Natural killer cell (primary cell): ENCODE measurements around the gene CREB1. TPM values are rescaled to one million over a fixed set of nuclear protein-coding genes. Genes with fewer than 3 reads are reported as not detected.

Experiments
- ATAC-seq, 3 donors: fragments of 150-1000 bp in 2 of 3; fragments of 200-7000 bp in 1 of 3; cut with Tn5 transposase; 1 replicate in 1 of 3; 2 replicates in 2 of 3; pipeline ENCODE4 v1.10.0; 2021; ENCODE audit warnings: mild to moderate bottlenecking in 2 of 3, moderate library complexity in 2 of 3
- DNase-seq, 2 donors: peaks; one replicate each; pipeline versions ENCODE4 v3.0.0 to v3.0.0-alpha.2; 2013 to 2021; ENCODE audit warnings: mixed read lengths in 1 of 2
- H3K27ac ChIP-seq: one replicate; pipeline ENCODE4 v1.5.1; 2013; ENCODE audit warnings: mild to moderate bottlenecking, low read length
- H3K27me3 ChIP-seq: one replicate; pipeline ENCODE4 v1.6.1; 2013; ENCODE audit warnings: low read length; ENCODE audit not compliant: control insufficient read depth, insufficient read depth
- H3K36me3 ChIP-seq: one replicate; pipeline ENCODE4 v1.6.1; 2013; ENCODE audit warnings: low read length; ENCODE audit not compliant: control insufficient read depth, insufficient read depth
- H3K4me1 ChIP-seq: one replicate; pipeline ENCODE4 v1.6.1; 2013; ENCODE audit warnings: low read length; ENCODE audit not compliant: control insufficient read depth, insufficient read depth
- H3K4me3 ChIP-seq: one replicate; pipeline ENCODE4 v1.5.1; 2013; ENCODE audit warnings: low read length
- H3K9me3 ChIP-seq: one replicate; pipeline ENCODE4 v1.6.1; 2013; ENCODE audit warnings: low read length; ENCODE audit not compliant: control insufficient read depth, insufficient read depth
- H3K27ac Mint-ChIP-seq, 2 donors: one replicate each; pipeline ENCODE4 v1.8.0; 2022; ENCODE audit warnings: mild to moderate bottlenecking in 2 of 2, mixed read lengths in 2 of 2, moderate library complexity in 1 of 2
- H3K27me3 Mint-ChIP-seq, 2 donors: one replicate each; pipeline ENCODE4 v1.8.0; 2022; ENCODE audit warnings: low read depth in 2 of 2, mixed read lengths in 2 of 2
- H3K36me3 Mint-ChIP-seq: one replicate; pipeline ENCODE4 v1.8.0; 2022; ENCODE audit warnings: mixed read lengths
- H3K4me1 Mint-ChIP-seq, 2 donors: one replicate each; pipeline ENCODE4 v1.8.0; 2022; ENCODE audit warnings: mixed read lengths in 2 of 2
- H3K4me3 Mint-ChIP-seq: one replicate; pipeline ENCODE4 v1.8.0; 2022; ENCODE audit warnings: mild to moderate bottlenecking, moderate library complexity, mixed read lengths
- H3K9me3 Mint-ChIP-seq, 2 donors: one replicate each; pipeline ENCODE4 v1.8.0; 2022; ENCODE audit warnings: mixed read lengths in 2 of 2
- CTCF ChIP-seq: fragments of 200-600 bp; IDR thresholded peaks from one replicate; pipeline ENCODE4 v1.8.0; 2022; ENCODE audit warnings: antibody characterized with exemption
- WGBS: methylation state at CpG from one replicate; pipeline ENCODE4 v1.1.7; 2013; ENCODE audit warnings: missing lambda C conversion rate; ENCODE audit not compliant: insufficient coverage; 5-methylcytosine and 5-hydroxymethylcytosine counted together
- intact Hi-C: fragments of 100-400 bp; cut with micrococcal nuclease; formaldehyde crosslinking; loops from one replicate; pipeline ENCODE4 v1.14.2; 2022
- total RNA-seq, 4 donors: library from RNA; stranded (reverse); fragments of 120-200 nt in 1 of 4; gene quantifications; one replicate each; pipeline versions ENCODE4 v1.2.3 to v1.2.4, GENCODE V29; 2013 to 2022

Gene CREB1
- total RNA-seq, 3 donors from 2014 or later (not counting 1 experiment from before 2014, with no cell fraction given) = 88.1 to 107 (median 106) TPM

GRCh38 chr2:207540431-207540830 lies 10.7 kb downstream of the CREB1 start:
- no peak for ATAC-seq
- Mint-ChIP-seq H3K27me3 (no peaks in the 10 kb centered on the region), H3K4me3 (no peak overlapping the region), H3K4me1 (peaks cover 55 to 58% of the 10 kb centered on the region in 2 donors), H3K9me3 (no peaks in the 10 kb centered on the region), H3K36me3 (no peaks in the 10 kb centered on the region), H3K27ac (peak overlapping the region in 1 of 2 donors; percentile 0)
- H3K27ac ChIP-seq = no peak overlapping the region
- intact Hi-C loops = no loop called here
- no peak for TF ChIP-seq CTCF
- H3K9me3 ChIP-seq = no peaks in the 10 kb centered on the region
- H3K4me3 ChIP-seq = no peak overlapping the region
- no peak for DNase-seq
- H3K36me3 ChIP-seq = peaks cover 1% of the 10 kb centered on the region
- 88% methylated on average over 2 of the region's 2 CpGs for WGBS
- peaks cover 16% of the 10 kb centered on the region for H3K4me1 ChIP-seq
- no peaks in the 10 kb centered on the region for H3K27me3 ChIP-seq

- Histone ChIP-seq H3K36me3 (peaks cover 1% of the 10 kb centered on the region), H3K4me3 (no peak overlapping the region), H3K4me1 (peaks cover 3% of the 10 kb centered on the region), H3K27me3 (no peaks in the 10 kb centered on the region), H3K27ac (no peak overlapping the region), H3K9me3 (no peaks in the 10 kb centered on the region)
- intact Hi-C loops = no loop called here
- Mint-ChIP-seq H3K27ac (peak overlapping the region; percentile 21 to 76), H3K9me3 (no peaks in the 10 kb centered on the region), H3K4me3 (no peak overlapping the region), H3K27me3 (no peaks in the 10 kb centered on the region), H3K36me3 (no peaks in the 10 kb centered on the region), H3K4me1 (peaks cover 62 to 63% of the 10 kb centered on the region in 2 donors)
- no CpG with 5 or more reads among the region's 2 CpGs for WGBS
- ATAC-seq (no peak), DNase-seq (no peak)
- no peak for TF ChIP-seq CTCF
These were observed 12.2 kb downstream of the CREB1 start for GRCh38 chr2:207541933-207542332.

GRCh38 chr2:207543272-207543671 lies 13.5 kb downstream of the CREB1 start:
- 100% methylated on average over 2 of the region's 3 CpGs for WGBS
- H3K36me3 ChIP-seq = no peaks in the 10 kb centered on the region
- peak overlapping the region; percentile 21 to 76 for H3K27ac Mint-ChIP-seq
- no peak overlapping the region for H3K4me3 ChIP-seq
- peaks cover 58% of the 10 kb centered on the region in 2 donors for H3K4me1 Mint-ChIP-seq
- ATAC-seq (no peak), DNase-seq (no peak)
- H3K36me3 Mint-ChIP-seq = no peaks in the 10 kb centered on the region
- H3K27me3 Mint-ChIP-seq = no peaks in the 10 kb centered on the region
- H3K4me1 ChIP-seq = no peaks in the 10 kb centered on the region
- H3K9me3 ChIP-seq = no peaks in the 10 kb centered on the region
- H3K9me3 Mint-ChIP-seq = no peaks in the 10 kb centered on the region
- intact Hi-C loops = no loop called here
- TF ChIP-seq CTCF = no peak
- no peak overlapping the region for H3K4me3 Mint-ChIP-seq
- no peaks in the 10 kb centered on the region for H3K27me3 ChIP-seq
- no peak overlapping the region for H3K27ac ChIP-seq

- ATAC-seq = no peak
- no peaks in the 10 kb centered on the region for H3K9me3 ChIP-seq
- TF ChIP-seq CTCF = no peak
- H3K4me3 ChIP-seq = no peak overlapping the region
- H3K4me1 ChIP-seq = peaks cover 5% of the 10 kb centered on the region
- Mint-ChIP-seq H3K27ac (peak overlapping the region; percentile 63 to 77), H3K9me3 (no peaks in the 10 kb centered on the region), H3K27me3 (no peaks in the 10 kb centered on the region), H3K4me1 (peaks cover 60 to 63% of the 10 kb centered on the region in 2 donors), H3K4me3 (no peak overlapping the region), H3K36me3 (no peaks in the 10 kb centered on the region)
- no peak overlapping the region for H3K27ac ChIP-seq
- no peak for DNase-seq
- no peaks in the 10 kb centered on the region for H3K36me3 ChIP-seq
- intact Hi-C loops = no loop called here
- no peaks in the 10 kb centered on the region for H3K27me3 ChIP-seq
These were observed 17.1 kb downstream of the CREB1 start for GRCh38 chr2:207546822-207547221.
